Astrocyte (in vitro differentiated cells and primary cell): ENCODE results near the gene VIPR2. TPM values are rescaled to one million over a fixed set of nuclear protein-coding genes. Genes with fewer than 3 reads are reported as not detected.

Source experiments
- DNase-seq: peaks from one replicate; pipeline ENCODE4 v3.0.0-alpha.2; 2010; ENCODE audit warnings: low read depth
- FAIRE-seq: peaks from 2 replicates; lab custom pipeline; 2011; peaks lifted over from hg19 to GRCh38; lab: Jason Lieb, UNC
- H2AFZ ChIP-seq: 2 replicates; pipeline ENCODE4 v1.6.0; 2012; ENCODE audit warnings: low read depth, low read length, inconsistent platforms
- H3K27ac ChIP-seq: 2 replicates; pipeline ENCODE4 v1.5.1; 2011; ENCODE audit warnings: low read depth, low read length, inconsistent platforms
- H3K27me3 ChIP-seq: 2 replicates; pipeline ENCODE4 v1.6.0; 2011; ENCODE audit warnings: low read length, inconsistent platforms; ENCODE audit not compliant: insufficient read depth
- H3K36me3 ChIP-seq: 2 replicates; pipeline ENCODE4 v1.5.1; 2011; ENCODE audit warnings: low read length, inconsistent platforms; ENCODE audit not compliant: insufficient read depth
- H3K4me1 ChIP-seq: 2 replicates; pipeline ENCODE4 v1.5.1; 2011; ENCODE audit warnings: low read length, inconsistent platforms; ENCODE audit not compliant: insufficient read depth
- H3K4me2 ChIP-seq: 2 replicates; pipeline ENCODE4 v1.6.0; 2012; ENCODE audit warnings: low read length, inconsistent platforms
- H3K4me3 ChIP-seq: 2 replicates; pipeline ENCODE4 v1.5.1; 2011; ENCODE audit warnings: low read depth, mild to moderate bottlenecking, low read length, inconsistent platforms; ENCODE audit not compliant: insufficient read depth
- H3K79me2 ChIP-seq: 2 replicates; pipeline ENCODE4 v1.6.0; 2012; ENCODE audit warnings: mild to moderate bottlenecking, low read length, inconsistent platforms; ENCODE audit not compliant: insufficient read depth
- H3K9ac ChIP-seq: 2 replicates; pipeline ENCODE4 v1.6.0; 2012; ENCODE audit warnings: mild to moderate bottlenecking, low read length, inconsistent platforms
- H3K9me3 ChIP-seq: 2 replicates; pipeline ENCODE4 v1.5.1; 2012; ENCODE audit warnings: low read depth, mild to moderate bottlenecking, low read length, inconsistent platforms; ENCODE audit not compliant: insufficient read depth
- H4K20me1 ChIP-seq: 2 replicates; pipeline ENCODE4 v1.6.0; 2012; ENCODE audit warnings: low read length, inconsistent platforms; ENCODE audit not compliant: insufficient read depth
- H3K27ac Mint-ChIP-seq: one replicate; pipeline ENCODE4 v1.8.0; 2021; ENCODE audit warnings: mild to moderate bottlenecking, mixed read lengths; ENCODE audit not compliant: unreplicated experiment
- H3K27me3 Mint-ChIP-seq: one replicate; pipeline ENCODE4 v1.8.0; 2021; ENCODE audit warnings: low read depth, mixed read lengths; ENCODE audit not compliant: unreplicated experiment
- H3K36me3 Mint-ChIP-seq: one replicate; pipeline ENCODE4 v1.8.0; 2021; ENCODE audit warnings: low read depth, mixed read lengths; ENCODE audit not compliant: unreplicated experiment
- H3K4me1 Mint-ChIP-seq: one replicate; pipeline ENCODE4 v1.8.0; 2021; ENCODE audit warnings: low read depth, mixed read lengths; ENCODE audit not compliant: unreplicated experiment
- H3K4me3 Mint-ChIP-seq: one replicate; pipeline ENCODE4 v1.8.0; 2021; ENCODE audit warnings: mild to moderate bottlenecking, moderate library complexity, mixed read lengths; ENCODE audit not compliant: unreplicated experiment
- H3K9me3 Mint-ChIP-seq: one replicate; pipeline ENCODE4 v1.8.0; 2021; ENCODE audit warnings: mild to moderate bottlenecking, mixed read lengths; ENCODE audit not compliant: unreplicated experiment
- EZH2 ChIP-seq: IDR thresholded peaks from 2 replicates; pipeline ENCODE4 v1.6.1; 2012; ENCODE audit warnings: mild to moderate bottlenecking, low read length, inconsistent platforms; ENCODE audit not compliant: insufficient read depth
- total RNA-seq: library from RNA; stranded (reverse); gene quantifications from 2 replicates; pipeline ENCODE4 v1.2.1, GENCODE V29; 2021
- TF ChIP-seq, protein P1 (sequence below): IDR thresholded peaks from 2 replicates; pipeline ENCODE4 v1.5.1; 2011; ENCODE audit warnings: low read depth, mild to moderate bottlenecking, inconsistent platforms, low read length, moderate library complexity; ENCODE audit not compliant: insufficient read depth

Gene VIPR2
- total RNA-seq, 1 donor from 2014 or later, result 0.68 TPM

DNA sequence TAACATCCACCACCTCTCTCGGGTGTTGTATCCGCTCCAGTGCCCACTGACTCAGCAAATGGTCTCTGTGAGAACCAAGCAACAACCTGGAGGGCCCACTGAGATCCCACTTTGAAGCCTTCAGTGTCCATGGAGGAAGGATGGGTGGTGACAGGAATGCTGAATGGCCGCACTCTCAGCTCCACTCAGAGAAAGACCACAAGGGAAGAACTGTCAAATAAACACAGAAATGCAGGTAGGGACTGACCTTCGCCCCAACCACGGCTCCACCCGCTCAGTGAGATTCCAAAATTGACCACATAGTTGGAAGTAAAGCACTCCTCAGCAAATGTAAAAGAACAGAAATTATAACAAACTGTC is 65.8 kb downstream of the VIPR2 start:
- Histone ChIP-seq H4K20me1 (no peaks in the 10 kb centered on the region), H3K27me3 (no peaks in the 10 kb centered on the region), H3K4me1 (no peaks in the 10 kb centered on the region), H3K4me3 (no peak overlapping the region), H3K27ac (no peak overlapping the region), H3K9ac (no peak overlapping the region), H3K36me3 (no peaks in the 10 kb centered on the region), H3K4me2 (no peak overlapping the region), H3K79me2 (no peaks in the 10 kb centered on the region), H3K9me3 (peaks cover 4% of the 10 kb centered on the region), H2AFZ (no peak overlapping the region)
- Mint-ChIP-seq H3K36me3 (no peaks in the 10 kb centered on the region), H3K27me3 (peaks cover 14% of the 10 kb centered on the region), H3K4me1 (no peaks in the 10 kb centered on the region), H3K4me3 (no peak overlapping the region), H3K27ac (no peak overlapping the region), H3K9me3 (no peaks in the 10 kb centered on the region)
- TF ChIP-seq, protein P1, sequence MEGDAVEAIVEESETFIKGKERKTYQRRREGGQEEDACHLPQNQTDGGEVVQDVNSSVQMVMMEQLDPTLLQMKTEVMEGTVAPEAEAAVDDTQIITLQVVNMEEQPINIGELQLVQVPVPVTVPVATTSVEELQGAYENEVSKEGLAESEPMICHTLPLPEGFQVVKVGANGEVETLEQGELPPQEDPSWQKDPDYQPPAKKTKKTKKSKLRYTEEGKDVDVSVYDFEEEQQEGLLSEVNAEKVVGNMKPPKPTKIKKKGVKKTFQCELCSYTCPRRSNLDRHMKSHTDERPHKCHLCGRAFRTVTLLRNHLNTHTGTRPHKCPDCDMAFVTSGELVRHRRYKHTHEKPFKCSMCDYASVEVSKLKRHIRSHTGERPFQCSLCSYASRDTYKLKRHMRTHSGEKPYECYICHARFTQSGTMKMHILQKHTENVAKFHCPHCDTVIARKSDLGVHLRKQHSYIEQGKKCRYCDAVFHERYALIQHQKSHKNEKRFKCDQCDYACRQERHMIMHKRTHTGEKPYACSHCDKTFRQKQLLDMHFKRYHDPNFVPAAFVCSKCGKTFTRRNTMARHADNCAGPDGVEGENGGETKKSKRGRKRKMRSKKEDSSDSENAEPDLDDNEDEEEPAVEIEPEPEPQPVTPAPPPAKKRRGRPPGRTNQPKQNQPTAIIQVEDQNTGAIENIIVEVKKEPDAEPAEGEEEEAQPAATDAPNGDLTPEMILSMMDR, result no peak
- TF ChIP-seq EZH2, result no peak
- FAIRE-seq (no peak), DNase-seq (no peak)

DNA sequence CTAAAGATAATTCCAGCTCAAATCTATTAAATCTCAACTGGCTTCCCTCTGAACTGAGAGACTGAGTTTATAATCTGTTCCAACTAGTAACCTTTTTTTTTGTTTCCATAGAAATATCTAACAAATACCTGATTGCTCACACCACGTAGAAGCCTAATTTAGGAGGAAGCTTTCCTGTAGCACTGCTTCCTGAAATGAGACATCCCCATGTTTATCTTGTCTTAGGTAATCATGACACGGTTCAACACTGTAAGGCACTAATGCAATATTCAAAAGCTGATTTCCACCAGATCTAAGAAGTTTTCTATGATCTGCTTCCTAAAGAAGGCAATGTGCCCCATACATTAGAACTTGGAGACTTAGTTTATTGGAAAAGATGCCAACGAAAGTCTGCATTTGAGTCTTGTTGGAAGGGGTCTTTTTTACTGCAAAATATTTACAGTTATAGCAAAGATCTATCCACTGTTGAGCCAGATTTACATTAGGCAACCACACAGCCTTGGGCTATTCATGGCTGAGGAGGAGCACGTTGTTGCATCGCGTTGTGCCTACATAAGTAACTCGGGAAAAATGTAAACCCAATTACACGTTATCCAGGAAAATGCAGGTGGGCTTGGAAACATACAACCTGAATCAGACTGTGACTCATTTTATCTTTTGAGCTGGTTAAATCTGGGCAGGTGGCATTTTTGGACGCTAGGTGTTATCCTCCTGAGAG is 66.3 kb downstream of the VIPR2 start:
- H3K9me3 ChIP-seq, result peaks cover 4% of the 10 kb centered on the region
- Mint-ChIP-seq H3K4me1 (no peaks in the 10 kb centered on the region), H3K36me3 (no peaks in the 10 kb centered on the region), H3K27ac (no peak overlapping the region), H3K9me3 (no peaks in the 10 kb centered on the region), H3K27me3 (peaks cover 12% of the 10 kb centered on the region), H3K4me3 (no peak overlapping the region)
- H3K4me2 ChIP-seq, result no peak overlapping the region
- H3K4me1 ChIP-seq, result no peaks in the 10 kb centered on the region
- no peak for DNase-seq
- H4K20me1 ChIP-seq, result no peaks in the 10 kb centered on the region
- FAIRE-seq, result no peak
- H3K27me3 ChIP-seq, result no peaks in the 10 kb centered on the region
- no peak overlapping the region for H2AFZ ChIP-seq
- TF ChIP-seq, protein P1, result no peak
- TF ChIP-seq EZH2, result no peak
- no peak overlapping the region for H3K27ac ChIP-seq
- H3K9ac ChIP-seq, result no peak overlapping the region
- H3K4me3 ChIP-seq, result no peak overlapping the region
- H3K79me2 ChIP-seq, result no peaks in the 10 kb centered on the region
- no peaks in the 10 kb centered on the region for H3K36me3 ChIP-seq

DNA sequence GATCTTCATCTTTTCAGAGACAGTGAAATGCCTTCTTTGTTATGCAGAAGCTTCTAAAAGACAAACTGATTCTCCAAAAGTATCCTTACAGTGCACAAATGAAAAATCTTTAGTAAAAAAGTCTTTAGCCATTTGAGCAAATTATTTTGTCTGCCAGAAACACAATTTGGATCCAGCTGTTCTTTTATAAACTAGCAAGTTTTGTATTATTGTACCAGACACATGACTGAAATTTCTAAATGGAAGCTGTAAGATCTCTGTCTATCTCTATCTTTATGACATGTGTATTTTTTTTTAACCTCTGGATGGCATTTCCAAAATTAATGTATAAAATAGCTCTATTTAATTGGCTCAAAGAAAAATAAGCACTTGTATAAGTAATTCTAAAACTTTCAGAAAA is 68.3 kb downstream of the VIPR2 start:
- no peak overlapping the region for H2AFZ ChIP-seq
- no peaks in the 10 kb centered on the region for H3K36me3 ChIP-seq
- H3K4me1 ChIP-seq, result no peaks in the 10 kb centered on the region
- no peak overlapping the region for H3K27ac ChIP-seq
- no peaks in the 10 kb centered on the region for H4K20me1 ChIP-seq
- no peak overlapping the region for H3K9ac ChIP-seq
- H3K4me3 Mint-ChIP-seq, result no peak overlapping the region
- H3K79me2 ChIP-seq, result no peaks in the 10 kb centered on the region
- H3K27ac Mint-ChIP-seq, result no peak overlapping the region
- no peak for FAIRE-seq
- no peaks in the 10 kb centered on the region for H3K36me3 Mint-ChIP-seq
- no peaks in the 10 kb centered on the region for H3K9me3 ChIP-seq
- TF ChIP-seq, protein P1, result no peak
- no peak for TF ChIP-seq EZH2
- H3K4me3 ChIP-seq, result no peak overlapping the region
- DNase-seq, result no peak
- no peak overlapping the region for H3K4me2 ChIP-seq
- H3K9me3 Mint-ChIP-seq, result no peaks in the 10 kb centered on the region
- H3K27me3 ChIP-seq, result no peaks in the 10 kb centered on the region
- H3K4me1 Mint-ChIP-seq, result no peaks in the 10 kb centered on the region
- peaks cover 7% of the 10 kb centered on the region for H3K27me3 Mint-ChIP-seq
